ENCODE data around the gene DOK5.

The DOK5 gene

GRCh38 chr20:54566031-54566688 lies 90.8 kb downstream of the DOK5 start:
- in situ Hi-C loops (cut with HindIII; ENCODE audit: low pct_ligation_motif_present, low sequenced_read_pairs), result no loop called here
- TF ChIP-seq CTCF (IDR thresholded peaks at IDR 0.05; ENCODE audit: low read depth, low read length, missing control alignments), result no peak
- Histone ChIP-seq H3K27ac (no peak overlapping the region), H3K27me3 (replicated peaks) (no peaks in the 10 kb centered on the region), H3K4me3 (ENCODE audit: low read depth, low read length) (no peak overlapping the region), H3K36me3 (replicated peaks) (no peaks in the 10 kb centered on the region)
- DNase-seq, result no peak

GRCh38 chr20:54570561-54570960 lies 95.2 kb downstream of the DOK5 start:
- in situ Hi-C loops (cut with HindIII; ENCODE audit: low pct_ligation_motif_present, low sequenced_read_pairs), result no loop called here
- no peak overlapping the region for H3K4me3 ChIP-seq (ENCODE audit: low read depth, low read length)
- no peaks in the 10 kb centered on the region for H3K27me3 ChIP-seq (replicated peaks)
- H3K36me3 ChIP-seq (replicated peaks), result no peaks in the 10 kb centered on the region
- H3K27ac ChIP-seq, result no peak overlapping the region
- DNase-seq, result no peak
- no peak for TF ChIP-seq CTCF (IDR thresholded peaks at IDR 0.05; ENCODE audit: low read depth, low read length, missing control alignments)

GRCh38 chr20:54572665-54573435 lies 97.5 kb downstream of the DOK5 start:
- TF ChIP-seq CTCF (IDR thresholded peaks at IDR 0.05; ENCODE audit: low read depth, low read length, missing control alignments), result no peak
- no peaks in the 10 kb centered on the region for H3K36me3 ChIP-seq (replicated peaks)
- H3K27me3 ChIP-seq (replicated peaks), result no peaks in the 10 kb centered on the region
- in situ Hi-C loops (cut with HindIII; ENCODE audit: low pct_ligation_motif_present, low sequenced_read_pairs), result no loop called here
- no peak overlapping the region for H3K27ac ChIP-seq
- H3K4me3 ChIP-seq (ENCODE audit: low read depth, low read length), result no peak overlapping the region
- no peak for DNase-seq

GRCh38 chr20:54573838-54574237 lies 98.4 kb downstream of the DOK5 start:
- DNase-seq, result no peak
- no peak for TF ChIP-seq CTCF (IDR thresholded peaks at IDR 0.05; ENCODE audit: low read depth, low read length, missing control alignments)
- Histone ChIP-seq H3K36me3 (replicated peaks) (no peaks in the 10 kb centered on the region), H3K27me3 (replicated peaks) (no peaks in the 10 kb centered on the region), H3K4me3 (ENCODE audit: low read depth, low read length) (no peak overlapping the region), H3K27ac (no peak overlapping the region)
- in situ Hi-C loops (cut with HindIII; ENCODE audit: low pct_ligation_motif_present, low sequenced_read_pairs), result no loop called here

GRCh38 chr20:54576518-54576917 lies 101.1 kb downstream of the DOK5 start:
- no peaks in the 10 kb centered on the region for H3K27me3 ChIP-seq (replicated peaks)
- DNase-seq, result no peak
- no peak for TF ChIP-seq CTCF (IDR thresholded peaks at IDR 0.05; ENCODE audit: low read depth, low read length, missing control alignments)
- no peak overlapping the region for H3K4me3 ChIP-seq (ENCODE audit: low read depth, low read length)
- H3K27ac ChIP-seq, result no peak overlapping the region
- no peaks in the 10 kb centered on the region for H3K36me3 ChIP-seq (replicated peaks)
- in situ Hi-C loops (cut with HindIII; ENCODE audit: low pct_ligation_motif_present, low sequenced_read_pairs), result no loop called here

Data from brain microvascular endothelial cell (primary cell).